Mesenchymal stem cell (in vitro differentiated cells and primary cell): ENCODE data around the gene DYNLT2.

ENCODE experiments used
- DNase-seq: peaks from one replicate; pipeline ENCODE4 v3.0.0-alpha.2; 2013
- H2AFZ ChIP-seq: one replicate; pipeline ENCODE4 v1.6.1; 2013; ENCODE audit warnings: low read depth, mild to moderate bottlenecking, control low read depth, inconsistent platforms, low read length, moderate library complexity
- H2AK5ac ChIP-seq: 2 replicates; pipeline ENCODE4 v1.6.1; 2013; ENCODE audit warnings: low read length, moderate library complexity, mild to moderate bottlenecking, inconsistent platforms; ENCODE audit not compliant: severe bottlenecking
- H2BK120ac ChIP-seq: one replicate; pipeline ENCODE4 v1.6.1; 2013; ENCODE audit warnings: low read depth, mild to moderate bottlenecking, inconsistent platforms, low read length, moderate library complexity
- H2BK12ac ChIP-seq, 2 experiments: one replicate each; pipeline ENCODE4 v1.6.1; 2013; ENCODE audit warnings: inconsistent platforms in 2 of 2, low read length in 2 of 2, mild to moderate bottlenecking in 2 of 2, moderate library complexity in 2 of 2, control low read depth in 1 of 2
- H2BK15ac ChIP-seq: one replicate; pipeline ENCODE4 v1.6.1; 2013; ENCODE audit warnings: mild to moderate bottlenecking, low read depth, inconsistent platforms; ENCODE audit not compliant: poor library complexity, severe bottlenecking
- H2BK5ac ChIP-seq: 2 replicates; pipeline ENCODE4 v1.6.1; 2013; ENCODE audit warnings: low read depth, mild to moderate bottlenecking, low read length, control low read depth, inconsistent platforms; ENCODE audit not compliant: poor library complexity, severe bottlenecking
- H3K14ac ChIP-seq, 2 experiments: one replicate each; pipeline ENCODE4 v1.6.1; 2013; ENCODE audit warnings: inconsistent platforms in 2 of 2, low read length in 2 of 2, control low read depth in 1 of 2, mild to moderate bottlenecking in 1 of 2, moderate library complexity in 1 of 2
- H3K18ac ChIP-seq, 2 experiments: one replicate each; pipeline ENCODE4 v1.6.1; 2013; ENCODE audit warnings: inconsistent platforms in 2 of 2, low read length in 2 of 2, control low read depth in 1 of 2, low read depth in 1 of 2, mild to moderate bottlenecking in 1 of 2
- H3K23ac ChIP-seq, 2 experiments: one replicate each; pipeline ENCODE4 v1.6.1; 2013; ENCODE audit warnings: inconsistent platforms in 2 of 2, low read length in 2 of 2, mild to moderate bottlenecking in 2 of 2, moderate library complexity in 2 of 2, control low read depth in 1 of 2
- H3K27ac ChIP-seq: 2 replicates; pipeline ENCODE4 v1.5.1; 2013; ENCODE audit warnings: mild to moderate bottlenecking, moderate library complexity, low read length, control low read depth, inconsistent platforms; ENCODE audit not compliant: poor library complexity, severe bottlenecking
- H3K27me3 ChIP-seq, 2 experiments: 2 replicates each; pipeline versions ENCODE4 v1.6.1 to v1.7.0; 2013; ENCODE audit warnings: low read length in 2 of 2, mild to moderate bottlenecking in 2 of 2, moderate library complexity in 2 of 2, control low read depth in 1 of 2, inconsistent platforms in 1 of 2; ENCODE audit not compliant: control insufficient read depth in 1 of 2, insufficient read depth in 1 of 2
- H3K36me3 ChIP-seq, 2 experiments: 2 replicates each; pipeline versions ENCODE4 v1.6.1 to v1.7.0; 2013; ENCODE audit warnings: low read length in 2 of 2, control low read depth in 1 of 2, inconsistent platforms in 1 of 2, low read depth in 1 of 2, mild to moderate bottlenecking in 1 of 2; ENCODE audit not compliant: insufficient read depth in 2 of 2, control insufficient read depth in 1 of 2
- H3K4ac ChIP-seq, 2 experiments: one replicate each; pipeline ENCODE4 v1.6.1; 2013; ENCODE audit warnings: inconsistent platforms in 2 of 2, low read length in 2 of 2, mild to moderate bottlenecking in 2 of 2, moderate library complexity in 2 of 2, control low read depth in 1 of 2, low read depth in 1 of 2
- H3K4me1 ChIP-seq: 2 replicates; pipeline ENCODE4 v1.6.1; 2013; ENCODE audit warnings: low read depth, low read length, control low read depth; ENCODE audit not compliant: control insufficient read depth, insufficient read depth
- H3K4me2 ChIP-seq: 2 replicates; pipeline ENCODE4 v1.6.1; 2013; ENCODE audit warnings: low read length, mild to moderate bottlenecking, inconsistent platforms; ENCODE audit not compliant: poor library complexity, severe bottlenecking
- H3K4me3 ChIP-seq, 2 experiments: 2 replicates each; pipeline versions ENCODE4 v1.5.1 to v1.7.0; 2013; ENCODE audit warnings: low read length in 2 of 2, mild to moderate bottlenecking in 2 of 2, control low read depth in 1 of 2, low read depth in 1 of 2; ENCODE audit not compliant: insufficient read depth in 1 of 2
- H3K79me1 ChIP-seq: replicated peaks from 2 replicates; pipeline ENCODE4 v1.6.1; 2013; ENCODE audit warnings: mild to moderate bottlenecking, control low read depth, low read length, inconsistent platforms; ENCODE audit not compliant: poor library complexity, severe bottlenecking
- H3K9ac ChIP-seq: 2 replicates; pipeline ENCODE4 v1.7.0; 2013; ENCODE audit warnings: mild to moderate bottlenecking, low read length, moderate library complexity
- H3K9me3 ChIP-seq: 2 replicates; pipeline ENCODE4 v1.7.0; 2013; ENCODE audit warnings: mild to moderate bottlenecking, low read length; ENCODE audit not compliant: control insufficient read depth
- H4K8ac ChIP-seq: one replicate; pipeline ENCODE4 v1.6.1; 2013; ENCODE audit warnings: inconsistent platforms, mild to moderate bottlenecking, low read length, moderate library complexity
- H4K91ac ChIP-seq: one replicate; pipeline ENCODE4 v1.6.1; 2013; ENCODE audit warnings: mild to moderate bottlenecking, low read length, inconsistent platforms
- WGBS: methylation state at CpG from one replicate; pipeline ENCODE4 v1.1.7; 2013; ENCODE audit warnings: mixed read lengths; 5-methylcytosine and 5-hydroxymethylcytosine counted together

DYNLT2 gene

DNA sequence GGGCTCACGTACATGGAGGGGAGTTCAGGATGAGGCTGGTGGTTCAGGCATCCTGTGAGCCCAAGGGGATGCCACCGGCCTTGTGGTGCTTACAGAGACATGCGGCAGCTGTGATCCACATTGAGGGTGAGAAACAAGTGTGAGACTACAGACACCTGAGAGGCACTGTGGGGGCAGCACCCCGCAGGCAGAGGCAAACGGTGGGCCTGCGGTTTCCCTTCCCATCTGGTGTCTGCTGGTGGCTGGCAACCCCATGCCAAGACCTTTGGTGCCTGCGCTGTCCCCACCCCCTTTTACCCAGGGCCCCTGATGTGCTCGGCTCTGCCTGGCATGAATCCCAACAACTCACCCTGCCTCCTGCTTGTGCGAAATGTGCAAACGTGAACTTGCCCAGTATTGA is 42.0 kb upstream of the DYNLT2 start:
- Histone ChIP-seq H3K14ac (no peak overlapping the region), H3K4me3 (no peak overlapping the region), H3K9me3 (no peaks in the 10 kb centered on the region), H2AFZ (no peak overlapping the region), H2BK15ac (no peak overlapping the region), H3K23ac (no peak overlapping the region), H3K18ac (no peak overlapping the region), H4K91ac (no peak overlapping the region), H3K79me1 (no peaks in the 10 kb centered on the region), H3K4me1 (peaks cover 19% of the 10 kb centered on the region), H2BK12ac (no peak overlapping the region), H3K27ac (no peak overlapping the region), H3K27me3 (peaks cover 0 to 35% of the 10 kb centered on the region in 2 experiments), H2AK5ac (no peak overlapping the region), H3K4ac (no peak overlapping the region), H3K9ac (no peak overlapping the region), H3K4me2 (no peak overlapping the region), H3K36me3 (no peaks in the 10 kb centered on the region), H2BK120ac (no peak overlapping the region), H2BK5ac (no peak overlapping the region), H4K8ac (no peak overlapping the region)
- no peak for DNase-seq
- WGBS = 86% methylated on average over 10 of the region's 10 CpGs

DNA sequence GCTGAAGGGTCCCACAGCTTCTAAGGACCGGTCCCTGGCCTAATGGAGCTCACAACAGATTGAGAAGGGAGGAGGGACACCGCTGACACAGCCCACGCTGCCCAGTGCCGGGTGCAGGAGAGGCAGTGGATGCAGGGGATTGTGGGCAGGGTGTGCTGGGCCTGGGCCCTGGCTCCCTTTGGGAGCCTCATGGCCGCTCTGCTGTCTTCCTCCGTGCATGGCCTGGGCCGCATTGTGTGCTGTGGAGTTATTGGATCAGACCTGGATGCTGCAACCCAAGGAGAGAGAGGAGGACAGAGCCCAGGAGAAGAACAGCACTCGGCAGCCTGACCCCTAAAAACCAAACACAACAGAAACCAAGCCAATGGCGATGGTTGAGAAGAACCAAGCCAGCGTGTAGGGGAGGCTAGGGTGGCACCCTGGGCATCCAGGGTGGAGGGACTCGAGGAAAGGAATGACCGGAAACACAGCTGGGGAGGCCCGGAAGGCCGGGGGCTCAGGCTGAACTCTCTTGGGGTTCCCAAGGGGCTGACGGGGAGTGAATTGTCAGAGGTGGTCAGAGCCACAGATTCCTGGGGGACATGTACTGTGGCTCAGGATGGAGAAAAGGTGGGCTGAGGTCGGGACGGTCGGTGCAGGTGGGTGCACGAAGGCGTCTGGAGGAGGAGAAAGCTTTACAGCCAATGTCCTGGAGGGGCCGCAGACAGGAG is 41.1 kb upstream of the DYNLT2 start:
- Histone ChIP-seq H2BK120ac (no peak overlapping the region), H3K4me1 (peaks cover 19% of the 10 kb centered on the region), H3K4me3 (no peak overlapping the region), H3K9ac (no peak overlapping the region), H2BK15ac (no peak overlapping the region), H3K27ac (no peak overlapping the region), H3K23ac (no peak overlapping the region), H2BK5ac (no peak overlapping the region), H3K27me3 (peaks cover 0 to 35% of the 10 kb centered on the region in 2 experiments), H2AFZ (no peak overlapping the region), H3K9me3 (no peaks in the 10 kb centered on the region), H4K91ac (no peak overlapping the region), H3K4ac (no peak overlapping the region), H3K79me1 (no peaks in the 10 kb centered on the region), H2AK5ac (peak overlapping the region; percentile 71), H2BK12ac (no peak overlapping the region), H3K14ac (no peak overlapping the region), H4K8ac (no peak overlapping the region), H3K18ac (no peak overlapping the region), H3K36me3 (no peaks in the 10 kb centered on the region), H3K4me2 (no peak overlapping the region)
- WGBS = 89% methylated on average over 20 of the region's 21 CpGs
- DNase-seq = no peak

DNA sequence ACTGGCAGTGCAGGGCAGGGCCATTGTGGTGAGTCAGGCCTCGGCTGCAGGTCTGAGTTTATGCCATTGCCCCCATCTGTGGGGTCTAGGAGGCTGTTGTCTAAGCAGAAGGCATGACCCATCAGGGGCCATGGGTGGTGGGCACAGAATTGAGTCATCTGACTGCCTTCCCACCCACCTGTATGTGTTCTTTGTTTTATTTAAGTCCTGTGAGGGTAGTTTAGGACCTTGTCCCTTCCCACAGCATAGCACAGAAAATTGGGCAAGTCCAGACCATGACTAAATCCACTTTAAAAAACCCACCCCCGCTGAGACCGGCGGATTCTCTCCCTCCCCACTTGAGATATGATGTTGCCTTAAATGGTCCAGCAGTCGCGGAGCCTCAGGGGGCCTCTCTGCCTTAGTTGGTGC is 40.4 kb upstream of the DYNLT2 start:
- Histone ChIP-seq H2BK5ac (no peak overlapping the region), H2BK120ac (no peak overlapping the region), H3K4me3 (no peak overlapping the region), H2AFZ (no peak overlapping the region), H3K4me1 (peaks cover 19% of the 10 kb centered on the region), H3K79me1 (no peaks in the 10 kb centered on the region), H3K36me3 (no peaks in the 10 kb centered on the region), H3K9me3 (no peaks in the 10 kb centered on the region), H3K27me3 (peaks cover 0 to 35% of the 10 kb centered on the region in 2 experiments), H3K4me2 (no peak overlapping the region), H3K23ac (no peak overlapping the region), H3K27ac (no peak overlapping the region), H3K18ac (no peak overlapping the region), H3K4ac (no peak overlapping the region), H3K14ac (no peak overlapping the region), H2BK15ac (no peak overlapping the region), H4K8ac (no peak overlapping the region), H4K91ac (no peak overlapping the region), H3K9ac (peak overlapping the region; percentile 83), H2BK12ac (no peak overlapping the region), H2AK5ac (no peak overlapping the region)
- DNase-seq = no peak
- WGBS = 89% methylated on average over 6 of the region's 6 CpGs

DNA sequence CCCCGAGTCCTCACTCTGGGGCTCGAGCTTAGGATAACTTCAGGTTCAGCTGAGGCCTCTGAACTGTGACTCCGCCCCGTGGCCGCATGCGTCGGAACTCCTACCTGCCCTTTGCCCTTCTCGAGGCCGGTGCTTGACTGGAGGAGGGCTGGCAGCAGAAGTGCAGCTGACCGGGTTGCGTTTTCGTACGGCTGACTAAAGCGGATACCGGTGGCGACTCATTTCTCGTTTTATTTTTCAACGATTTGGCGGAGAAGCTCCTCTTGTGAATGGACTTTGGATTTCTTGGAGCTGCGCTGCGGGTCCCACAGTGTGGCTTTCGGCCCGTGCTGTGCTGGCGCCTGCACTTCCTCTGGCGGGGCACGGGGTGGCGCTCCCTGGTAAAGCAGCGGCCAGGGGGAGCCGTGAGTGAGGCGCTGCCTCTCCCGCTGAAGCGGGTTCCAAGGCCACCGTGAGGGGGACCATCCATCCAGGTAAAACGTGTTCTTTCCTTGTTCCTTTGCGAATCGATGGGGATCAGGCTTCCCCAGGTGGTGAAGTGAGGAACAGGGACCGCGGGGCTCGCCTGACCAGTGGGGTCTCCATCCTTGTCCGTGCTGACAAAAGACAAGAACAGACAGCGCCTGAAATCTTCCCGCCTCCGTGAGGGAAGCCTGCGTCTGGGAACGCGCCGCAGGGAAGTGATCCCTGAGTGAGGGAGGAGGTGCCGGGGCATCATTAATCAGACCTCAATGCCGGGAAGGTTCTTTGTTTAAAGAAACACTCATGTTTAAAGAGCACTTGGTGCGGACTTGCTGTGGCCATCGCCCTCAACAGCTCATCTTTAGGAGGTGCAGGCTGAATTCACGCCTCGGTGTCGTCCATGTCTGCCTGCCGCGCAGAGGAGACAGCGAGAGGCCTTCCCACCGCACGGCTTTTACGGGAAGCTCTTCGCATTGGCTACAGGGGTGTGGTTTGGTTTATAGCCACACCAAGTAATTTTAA is 38.9 kb upstream of the DYNLT2 start:
- DNase-seq = peak; percentile 72
- Histone ChIP-seq H3K4me1 (peaks cover 20% of the 10 kb centered on the region), H4K8ac (peak overlapping the region; percentile 70), H3K27ac (no peak overlapping the region), H3K4me2 (peak overlapping the region; percentile 88), H3K4me3 (peak overlapping the region; percentile 47 to 79), H2BK12ac (peak overlapping the region in 1 of 2 experiments; percentile 6), H2BK5ac (no peak overlapping the region), H2BK15ac (peak overlapping the region; percentile 75), H3K9me3 (no peaks in the 10 kb centered on the region), H3K18ac (peak overlapping the region; percentile 37 to 49), H3K4ac (no peak overlapping the region), H3K14ac (no peak overlapping the region), H3K23ac (no peak overlapping the region), H3K36me3 (peaks cover 0 to 3% of the 10 kb centered on the region in 2 experiments), H2AK5ac (no peak overlapping the region), H3K9ac (peak overlapping the region; percentile 83), H3K27me3 (peaks cover 0 to 32% of the 10 kb centered on the region in 2 experiments), H4K91ac (no peak overlapping the region), H2AFZ (peak overlapping the region; percentile 77), H3K79me1 (no peaks in the 10 kb centered on the region), H2BK120ac (no peak overlapping the region)
- WGBS = 4% methylated on average over 58 of the region's 61 CpGs
